ENCODE results near the gene PLXNA4.

- TF ChIP-seq, protein P1, sequence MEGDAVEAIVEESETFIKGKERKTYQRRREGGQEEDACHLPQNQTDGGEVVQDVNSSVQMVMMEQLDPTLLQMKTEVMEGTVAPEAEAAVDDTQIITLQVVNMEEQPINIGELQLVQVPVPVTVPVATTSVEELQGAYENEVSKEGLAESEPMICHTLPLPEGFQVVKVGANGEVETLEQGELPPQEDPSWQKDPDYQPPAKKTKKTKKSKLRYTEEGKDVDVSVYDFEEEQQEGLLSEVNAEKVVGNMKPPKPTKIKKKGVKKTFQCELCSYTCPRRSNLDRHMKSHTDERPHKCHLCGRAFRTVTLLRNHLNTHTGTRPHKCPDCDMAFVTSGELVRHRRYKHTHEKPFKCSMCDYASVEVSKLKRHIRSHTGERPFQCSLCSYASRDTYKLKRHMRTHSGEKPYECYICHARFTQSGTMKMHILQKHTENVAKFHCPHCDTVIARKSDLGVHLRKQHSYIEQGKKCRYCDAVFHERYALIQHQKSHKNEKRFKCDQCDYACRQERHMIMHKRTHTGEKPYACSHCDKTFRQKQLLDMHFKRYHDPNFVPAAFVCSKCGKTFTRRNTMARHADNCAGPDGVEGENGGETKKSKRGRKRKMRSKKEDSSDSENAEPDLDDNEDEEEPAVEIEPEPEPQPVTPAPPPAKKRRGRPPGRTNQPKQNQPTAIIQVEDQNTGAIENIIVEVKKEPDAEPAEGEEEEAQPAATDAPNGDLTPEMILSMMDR (conservative IDR thresholded peaks at IDR 0.05; ENCODE audit: low read depth, low read length) = no peak
- no peak for TF ChIP-seq EZH2 (IDR thresholded peaks at IDR 0.05; ENCODE audit: borderline replicate concordance, low read depth, low read length, poor library complexity, severe bottlenecking)
Measured at GRCh38 chr7:132354527-132354926, 221.7 kb downstream of the PLXNA4 start.

Data from A673 (cell line).